GM12801 (cell line): ENCODE measurements around the gene DAPK2.

Source experiments
- TF ChIP-seq, protein P1 (sequence below): IDR thresholded peaks from one replicate; pipeline ENCODE4 v1.5.1; 2011; ENCODE audit warnings: control low read depth; ENCODE audit not compliant: insufficient read length; ENCODE audit errors: extremely low read depth

DAPK2 gene

DNA sequence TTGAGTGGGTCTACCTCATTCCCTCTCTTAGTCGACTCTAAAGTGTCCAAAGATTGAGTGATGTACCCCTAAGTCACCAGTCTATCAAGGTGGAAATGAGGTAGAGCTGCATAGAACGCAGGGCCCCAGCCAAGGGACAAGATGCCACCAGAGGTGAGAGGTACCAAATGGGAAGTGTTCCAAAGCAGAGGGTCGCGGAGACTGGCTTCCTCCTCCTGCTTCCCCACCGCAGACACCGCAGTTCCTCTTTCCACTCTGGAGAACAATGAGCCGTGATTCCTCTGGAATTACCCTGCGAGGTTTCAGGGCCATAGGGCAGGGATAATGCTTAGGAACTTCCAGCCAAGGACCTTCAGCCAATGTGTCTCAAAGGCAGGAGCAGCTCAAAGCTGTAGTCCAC, 55.8 kb downstream of the DAPK2 start:
- TF ChIP-seq, protein P1, sequence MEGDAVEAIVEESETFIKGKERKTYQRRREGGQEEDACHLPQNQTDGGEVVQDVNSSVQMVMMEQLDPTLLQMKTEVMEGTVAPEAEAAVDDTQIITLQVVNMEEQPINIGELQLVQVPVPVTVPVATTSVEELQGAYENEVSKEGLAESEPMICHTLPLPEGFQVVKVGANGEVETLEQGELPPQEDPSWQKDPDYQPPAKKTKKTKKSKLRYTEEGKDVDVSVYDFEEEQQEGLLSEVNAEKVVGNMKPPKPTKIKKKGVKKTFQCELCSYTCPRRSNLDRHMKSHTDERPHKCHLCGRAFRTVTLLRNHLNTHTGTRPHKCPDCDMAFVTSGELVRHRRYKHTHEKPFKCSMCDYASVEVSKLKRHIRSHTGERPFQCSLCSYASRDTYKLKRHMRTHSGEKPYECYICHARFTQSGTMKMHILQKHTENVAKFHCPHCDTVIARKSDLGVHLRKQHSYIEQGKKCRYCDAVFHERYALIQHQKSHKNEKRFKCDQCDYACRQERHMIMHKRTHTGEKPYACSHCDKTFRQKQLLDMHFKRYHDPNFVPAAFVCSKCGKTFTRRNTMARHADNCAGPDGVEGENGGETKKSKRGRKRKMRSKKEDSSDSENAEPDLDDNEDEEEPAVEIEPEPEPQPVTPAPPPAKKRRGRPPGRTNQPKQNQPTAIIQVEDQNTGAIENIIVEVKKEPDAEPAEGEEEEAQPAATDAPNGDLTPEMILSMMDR: no peak

GRCh38 chr15:63987796-63988378, 58.4 kb downstream of the DAPK2 start:
- TF ChIP-seq, protein P1: no peak

DNA sequence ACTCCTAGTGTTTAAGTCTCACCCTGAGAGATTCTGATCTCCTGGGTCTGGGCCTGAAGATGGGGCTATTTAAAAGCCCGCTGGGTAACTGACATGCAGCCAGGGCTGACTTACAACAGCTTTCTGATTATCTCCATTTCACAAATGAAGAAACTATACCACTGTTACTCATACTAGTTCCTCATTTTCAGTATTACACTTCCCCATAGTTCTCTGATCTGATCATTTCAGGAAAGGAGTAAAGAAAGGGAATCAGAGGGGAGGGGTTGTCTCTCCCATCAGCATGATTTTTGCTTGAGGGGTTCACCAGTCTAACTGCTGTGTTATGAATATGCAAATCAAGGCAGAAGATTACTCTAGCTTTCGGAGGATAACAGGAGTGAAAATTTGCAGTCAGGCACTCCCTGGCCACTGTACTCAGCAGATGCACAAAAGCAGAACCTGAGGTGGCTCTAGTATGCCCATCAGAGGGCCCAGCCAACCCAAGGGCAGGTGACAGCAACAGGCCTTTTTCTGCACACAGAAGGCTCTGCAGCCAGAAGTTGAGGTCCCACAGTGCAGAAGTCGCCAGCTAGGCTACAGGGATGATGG, 59.4 kb downstream of the DAPK2 start:
- TF ChIP-seq, protein P1: no peak

GRCh38 chr15:63986185-63986680, 60.1 kb downstream of the DAPK2 start:
- TF ChIP-seq, protein P1: no peak

DNA sequence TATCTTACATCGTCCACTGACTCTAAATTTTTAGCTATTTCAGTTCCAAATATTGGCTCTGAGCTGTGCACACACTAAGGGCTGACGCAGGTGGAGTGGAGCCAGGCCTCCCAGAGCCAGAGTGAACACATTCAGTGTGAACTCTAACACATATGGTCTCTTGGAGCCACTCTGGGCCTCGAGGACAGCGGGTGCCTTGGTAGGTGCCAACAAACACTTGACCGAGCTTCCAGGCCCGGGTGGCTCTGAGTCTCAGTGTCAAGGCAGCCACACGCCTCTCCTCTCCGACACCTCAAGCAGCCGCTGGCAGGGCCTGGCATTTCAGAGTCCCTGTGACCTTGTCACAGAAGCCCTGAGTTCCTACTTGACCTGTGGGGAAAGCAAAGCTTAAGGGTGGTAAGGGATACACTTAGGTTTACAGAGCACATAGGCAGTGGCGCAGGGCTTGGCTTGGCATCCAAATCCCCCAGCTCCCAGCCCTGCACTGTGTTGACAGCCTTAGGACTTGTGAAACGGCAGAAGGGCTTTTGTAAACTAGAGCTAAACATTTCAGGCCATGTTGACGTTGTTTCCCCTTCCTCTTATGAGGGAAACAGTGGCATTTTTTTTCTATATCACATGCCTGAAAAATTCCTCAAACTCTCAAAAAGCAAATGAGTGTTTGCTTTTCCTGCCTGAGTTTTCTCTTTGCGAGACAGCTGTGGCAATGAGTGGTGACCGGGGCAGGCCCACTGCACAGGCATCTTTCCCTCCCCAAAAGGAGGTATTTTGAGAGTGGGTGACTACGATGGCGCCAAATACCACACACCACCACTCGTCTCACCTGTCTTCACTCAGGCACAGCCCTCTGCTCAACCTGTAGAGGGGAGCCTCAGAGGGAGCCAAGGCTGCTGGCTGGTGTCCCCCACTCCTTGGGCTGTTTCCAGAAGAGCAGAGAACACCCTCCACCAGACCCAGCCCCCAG, 60.8 kb downstream of the DAPK2 start:
- TF ChIP-seq, protein P1: no peak

GRCh38 chr15:63984331-63984730, 62.0 kb downstream of the DAPK2 start:
- TF ChIP-seq, protein P1: no peak

DNA sequence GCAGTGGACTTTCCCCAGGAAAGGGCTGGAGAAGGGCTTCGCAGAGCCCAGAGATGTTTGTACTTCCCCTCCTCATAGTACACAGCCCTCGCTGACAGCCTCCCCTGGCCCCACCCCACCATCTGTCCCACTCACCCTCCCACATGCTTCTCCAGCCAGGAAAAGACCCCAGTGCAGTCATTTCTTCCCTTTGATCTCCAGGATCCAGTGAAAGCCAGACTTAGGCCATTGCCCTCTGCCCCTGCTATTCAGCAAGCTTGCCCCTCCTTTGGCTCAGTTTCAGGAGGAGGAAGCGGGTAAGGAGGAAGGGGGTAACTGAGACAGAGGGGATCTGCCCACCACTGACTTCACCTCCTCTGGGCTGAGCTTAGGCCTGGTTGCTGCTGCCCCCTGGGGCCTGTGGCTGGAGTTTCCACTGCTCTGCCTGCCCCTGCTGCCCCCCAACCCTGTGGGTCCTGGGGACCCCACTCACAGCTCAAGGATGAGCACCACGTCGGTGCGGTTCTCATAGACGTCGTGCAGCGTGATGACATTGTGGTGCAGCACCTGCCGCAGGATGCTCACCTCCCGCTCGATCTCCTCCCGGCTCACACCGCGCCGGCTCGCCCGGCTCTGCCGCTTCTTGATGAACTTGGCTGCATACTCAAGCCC, 63.1 kb downstream of the DAPK2 start:
- TF ChIP-seq, protein P1: no peak
